CD4-positive, alpha-beta T cell treated with Interleukin-4 for 1 hour (primary cell): ENCODE data around the gene GLIPR1L2.
A peak's percentile ranks its signal among the peaks of the same experiment; 100 is the strongest.

Experiments
- DNase-seq, 2 donors: peaks; one replicate each; pipeline ENCODE4 v3.0.0-alpha.2; 2020 to 2022

Gene GLIPR1L2

DNA sequence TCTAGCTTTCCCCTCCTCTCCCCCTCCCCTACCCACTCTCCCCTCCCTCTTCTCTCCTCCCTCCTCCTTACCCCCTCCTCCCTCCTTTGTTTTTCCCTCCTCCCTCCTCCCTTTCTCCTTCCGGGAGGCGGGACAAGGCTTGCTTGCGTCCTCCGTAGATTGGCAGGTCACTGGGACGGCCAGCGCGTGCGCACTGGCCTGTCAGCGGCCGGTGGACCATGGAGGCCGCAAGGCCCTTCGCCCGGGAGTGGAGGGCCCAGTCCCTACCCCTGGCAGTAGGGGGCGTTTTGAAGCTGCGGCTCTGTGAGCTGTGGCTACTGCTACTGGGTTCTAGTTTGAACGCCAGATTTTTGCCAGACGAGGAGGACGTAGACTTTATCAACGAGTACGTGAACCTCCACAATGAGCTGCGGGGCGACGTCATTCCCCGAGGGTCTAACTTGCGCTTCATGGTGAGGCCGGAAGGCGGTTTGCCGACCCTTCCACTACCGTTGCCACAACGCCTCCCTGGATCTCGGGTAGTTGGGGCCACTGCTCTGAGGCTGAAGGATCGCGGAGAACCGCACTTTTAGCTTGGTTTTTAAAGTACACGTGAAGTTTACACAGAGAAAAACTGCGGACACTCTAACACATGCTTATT lies at the start of gene GLIPR1L2:
Gene GLIPR1L2 (plus strand): TSS at position 191 of the 640 bp plus-strand sequence. CDS start 28 bp downstream, at position 219.
- DNase-seq = peak; percentile 95 to 96

DNA sequence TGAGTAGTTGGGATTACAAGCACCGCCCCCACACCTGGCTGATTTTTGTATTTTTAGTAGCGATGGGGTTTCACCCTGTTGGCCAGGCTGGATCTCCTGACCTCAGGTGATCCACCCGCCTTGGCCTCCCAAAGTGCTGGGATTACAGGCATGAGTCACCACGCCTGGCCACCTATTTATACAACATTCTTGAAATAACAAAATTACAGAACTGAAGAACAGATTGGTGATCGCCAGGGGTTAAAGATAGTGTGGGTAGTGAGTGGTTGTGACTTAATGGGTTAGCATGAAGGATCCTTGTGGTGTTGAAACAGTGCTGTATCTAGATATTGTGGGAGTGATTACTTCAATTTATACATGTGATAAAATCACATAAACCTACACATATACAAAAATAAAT lies 49.0 kb upstream of the GLIPR1L2 start:
- no peak for DNase-seq

DNA sequence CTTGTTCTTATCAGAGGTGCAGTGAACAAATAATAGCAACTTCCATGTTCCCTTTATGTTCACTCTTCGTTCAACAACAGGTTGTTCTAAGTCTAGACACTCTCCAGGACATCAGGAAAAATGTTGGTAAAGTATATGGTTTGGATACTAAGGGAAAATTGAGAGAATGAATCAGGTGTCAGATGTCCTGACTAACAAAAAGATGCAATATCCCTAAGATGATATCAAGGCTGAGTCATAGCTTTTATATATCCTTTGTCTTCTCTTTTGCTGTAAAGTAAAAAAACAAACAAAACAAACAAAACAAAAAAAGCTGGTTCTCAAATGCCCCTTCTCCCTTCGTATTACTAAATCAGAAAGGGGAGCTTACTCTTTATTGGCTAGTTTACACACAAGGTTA lies 45.4 kb upstream of the GLIPR1L2 start:
- no peak for DNase-seq

DNA sequence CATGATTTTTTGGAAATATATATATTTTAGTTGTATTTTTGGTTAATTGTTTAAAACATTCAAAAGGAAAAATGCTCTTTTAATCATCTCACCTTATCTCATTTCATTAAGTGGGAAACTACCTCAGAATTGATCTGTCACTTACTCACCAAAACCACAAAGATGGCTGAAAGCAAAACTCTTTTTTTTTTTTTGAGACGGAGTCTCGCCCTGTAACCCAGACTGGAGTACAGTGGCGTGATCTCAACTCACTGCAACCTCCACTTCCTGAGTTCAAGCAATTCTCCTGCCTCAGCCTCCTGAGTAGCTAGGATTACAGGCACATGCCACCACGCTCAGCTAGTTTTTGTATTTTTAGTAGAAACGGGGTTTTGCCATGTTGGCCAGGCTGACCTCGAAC lies 44.7 kb upstream of the GLIPR1L2 start:
- DNase-seq = peak in 1 of 2 donors; percentile 24

DNA sequence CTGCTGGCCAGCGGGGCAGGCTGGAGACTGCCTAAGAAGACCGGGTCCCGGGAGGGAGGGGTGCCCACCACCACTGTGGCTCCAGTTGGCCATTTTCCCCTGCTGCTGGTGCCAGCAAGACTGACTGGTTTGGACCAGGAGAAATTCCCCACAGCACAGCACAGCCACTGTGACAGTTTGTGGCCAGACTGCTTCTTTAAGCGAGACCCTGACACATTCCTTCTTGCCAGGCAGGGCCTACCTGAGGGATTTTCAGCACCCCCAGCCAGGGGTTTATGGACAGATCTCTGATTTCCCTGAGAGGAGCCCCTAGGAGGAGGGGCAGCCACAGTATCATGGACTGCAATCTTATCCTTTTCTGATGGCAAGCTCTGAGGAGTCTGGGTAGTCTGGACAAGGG lies 40.9 kb upstream of the GLIPR1L2 start:
- no peak for DNase-seq

DNA sequence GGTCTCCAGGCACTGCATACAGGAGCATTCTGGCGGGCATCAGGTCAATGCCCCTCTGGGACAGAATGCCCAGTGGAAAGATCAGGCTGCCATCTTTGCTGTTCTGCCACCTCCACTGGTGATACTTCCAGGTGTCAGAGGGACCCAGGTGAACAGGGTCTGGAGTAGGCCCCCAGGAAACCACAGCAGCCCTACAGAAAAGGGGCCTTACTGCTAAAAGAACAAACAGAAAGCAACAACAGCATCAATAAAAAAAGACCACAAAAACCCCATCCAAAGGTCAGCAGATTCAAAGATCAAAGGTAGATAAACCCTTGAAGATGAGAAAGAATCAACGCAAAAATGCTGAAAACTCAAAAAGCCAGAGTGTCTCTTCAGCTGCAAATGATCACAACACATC lies 40.5 kb upstream of the GLIPR1L2 start:
- DNase-seq = no peak

DNA sequence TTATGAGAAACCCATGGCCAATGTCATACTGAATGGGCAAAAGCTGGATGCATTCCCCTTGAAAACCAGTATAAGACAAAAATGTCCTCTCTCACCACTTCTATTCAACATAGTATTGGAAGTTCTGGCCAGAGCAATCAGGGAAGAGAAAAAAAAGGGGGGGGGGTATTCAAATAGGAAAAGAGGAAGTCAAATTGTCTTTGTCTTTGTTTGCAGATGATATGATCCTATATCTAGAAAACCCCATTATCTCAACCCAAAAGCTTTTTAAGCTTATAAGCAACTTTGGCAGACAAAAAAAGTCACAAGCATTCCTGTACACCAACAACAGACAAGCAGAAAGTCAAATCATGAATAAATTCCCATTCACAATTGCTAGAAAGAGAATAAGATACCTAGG lies 36.9 kb upstream of the GLIPR1L2 start:
- no peak for DNase-seq

DNA sequence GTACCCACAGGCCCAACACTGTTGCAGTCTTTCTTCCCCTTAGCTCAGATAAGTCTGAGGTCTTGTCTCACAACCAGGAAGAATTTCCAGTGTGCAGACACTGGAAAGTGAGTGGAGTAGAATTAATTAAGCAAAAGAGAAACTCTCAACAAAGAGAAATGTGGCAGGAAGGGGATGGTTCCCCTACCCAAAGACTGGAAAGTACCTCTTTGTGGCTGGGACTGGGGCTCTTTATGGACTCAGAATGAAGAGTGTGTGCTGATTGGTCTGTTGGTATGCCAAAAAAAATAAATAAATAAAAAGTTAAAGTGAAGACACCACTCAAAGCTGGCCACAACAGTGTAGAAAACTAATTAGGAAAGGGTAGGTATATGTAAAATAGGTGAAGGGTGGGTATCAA lies 30.0 kb upstream of the GLIPR1L2 start:
- peak in 1 of 2 donors; percentile 3 for DNase-seq

DNA sequence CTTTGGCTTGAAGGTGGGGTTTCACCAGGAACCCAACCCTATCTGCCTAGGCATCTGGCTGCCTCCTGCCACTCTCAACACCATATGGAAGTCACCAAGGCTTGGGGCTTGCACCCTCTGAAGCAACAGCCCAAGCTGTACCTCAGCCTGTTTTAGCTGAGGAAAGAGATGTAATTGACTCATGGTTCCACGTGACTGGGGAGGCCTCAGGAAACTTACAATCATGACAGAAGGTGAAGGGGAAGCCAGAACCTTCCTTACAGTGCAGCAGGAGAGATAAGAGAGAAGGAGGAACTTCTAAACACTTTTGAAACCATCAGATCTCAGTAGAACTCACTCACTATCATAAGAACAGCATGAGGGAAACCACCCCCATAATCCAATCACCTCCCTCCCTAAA lies 29.5 kb upstream of the GLIPR1L2 start:
- no peak for DNase-seq

DNA sequence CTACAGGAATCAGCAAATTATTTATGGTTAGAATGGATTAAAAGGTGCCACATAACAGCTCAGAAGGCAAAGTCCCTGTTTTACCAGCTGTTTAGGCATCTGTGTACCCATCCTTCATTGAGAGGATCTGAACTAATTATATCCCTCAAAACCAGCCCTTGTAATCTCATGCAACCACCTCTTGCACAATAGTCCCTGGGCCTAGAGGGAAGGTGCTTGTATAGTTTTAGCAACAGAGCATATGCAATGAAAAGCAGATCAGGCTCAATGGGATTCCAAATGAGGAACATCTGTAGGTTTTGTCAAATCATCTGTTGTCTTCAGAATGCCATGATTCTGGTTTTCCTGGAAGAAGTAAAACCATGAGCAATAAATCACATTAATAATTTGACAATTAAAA lies 26.0 kb upstream of the GLIPR1L2 start:
- no peak for DNase-seq

DNA sequence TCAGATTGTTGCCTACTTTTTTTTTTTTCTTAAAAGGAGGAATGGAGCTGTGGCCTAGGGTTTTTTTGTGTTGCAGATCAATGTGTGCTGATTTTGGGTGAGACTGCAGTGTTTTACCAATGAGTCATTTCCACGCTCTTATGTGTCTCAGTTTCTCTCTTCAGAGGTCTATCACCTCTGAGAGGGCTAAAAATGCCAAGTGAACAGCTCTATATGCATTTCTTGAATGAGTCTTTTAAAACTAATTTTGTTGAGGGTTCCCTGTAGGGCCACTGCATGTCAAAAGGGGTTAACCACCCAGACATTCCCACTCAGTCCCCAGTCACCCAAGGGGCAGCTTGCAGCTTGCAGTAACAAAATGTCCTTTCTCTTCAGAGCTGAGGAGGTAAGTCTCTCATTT lies 24.3 kb upstream of the GLIPR1L2 start:
- no peak for DNase-seq

DNA sequence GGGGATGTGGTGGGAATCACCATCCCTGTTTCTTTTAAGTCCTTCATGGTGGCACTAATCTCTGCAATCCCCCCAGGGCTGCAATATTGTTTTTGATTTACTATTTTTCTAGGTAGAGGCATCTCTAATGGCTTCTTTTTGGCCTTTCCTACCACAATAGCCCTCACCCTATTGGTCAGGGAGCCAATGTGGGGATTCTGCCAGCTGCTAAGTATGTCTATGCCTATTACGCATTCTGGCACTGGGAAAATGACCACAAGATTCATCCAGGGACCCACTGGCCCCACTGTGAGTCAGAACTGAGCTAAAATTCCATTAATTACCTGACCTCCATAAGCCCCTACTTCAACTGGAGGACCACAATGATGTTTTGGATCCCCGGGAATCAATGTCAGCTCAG lies 15.9 kb upstream of the GLIPR1L2 start:
- no peak for DNase-seq

DNA sequence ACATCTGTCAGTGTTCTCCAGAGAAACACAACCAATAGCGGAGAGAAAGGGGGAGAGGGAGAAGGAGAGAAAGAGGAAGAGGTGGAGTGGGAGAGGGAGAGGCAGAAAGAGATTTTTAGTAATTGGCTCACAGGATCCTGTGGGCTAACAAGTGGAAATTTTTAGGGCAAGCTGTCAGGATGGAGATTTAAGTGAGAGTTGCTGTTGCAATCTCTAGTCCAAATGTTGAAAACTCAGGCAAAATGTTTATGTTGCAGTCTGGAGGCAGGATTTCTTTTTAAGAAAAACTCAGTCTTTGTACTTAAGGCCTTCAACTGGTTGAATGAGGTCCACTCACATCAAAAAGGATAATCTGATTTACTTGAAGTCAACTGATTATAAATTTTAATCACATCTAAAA lies 12.5 kb upstream of the GLIPR1L2 start:
- DNase-seq = no peak

DNA sequence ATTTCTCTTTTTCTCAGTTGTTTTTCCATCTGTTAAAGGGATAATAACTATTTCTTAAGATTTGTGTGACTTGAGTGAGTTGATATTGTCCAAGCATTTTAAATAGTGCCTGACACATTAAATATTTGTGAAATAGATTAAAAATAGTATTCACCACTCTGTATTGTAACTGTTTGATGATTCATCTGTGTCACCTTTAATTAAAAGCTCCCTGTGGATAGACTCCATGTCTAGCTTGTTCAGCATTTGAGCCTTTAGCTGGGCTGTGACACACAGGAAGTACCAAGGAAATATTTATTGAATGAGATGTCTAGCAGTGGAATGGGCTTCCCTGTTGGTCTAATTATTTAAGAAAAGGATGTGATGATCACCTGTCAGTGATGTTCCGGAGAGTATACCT lies 1.8 kb upstream of the GLIPR1L2 start:
- no peak for DNase-seq

DNA sequence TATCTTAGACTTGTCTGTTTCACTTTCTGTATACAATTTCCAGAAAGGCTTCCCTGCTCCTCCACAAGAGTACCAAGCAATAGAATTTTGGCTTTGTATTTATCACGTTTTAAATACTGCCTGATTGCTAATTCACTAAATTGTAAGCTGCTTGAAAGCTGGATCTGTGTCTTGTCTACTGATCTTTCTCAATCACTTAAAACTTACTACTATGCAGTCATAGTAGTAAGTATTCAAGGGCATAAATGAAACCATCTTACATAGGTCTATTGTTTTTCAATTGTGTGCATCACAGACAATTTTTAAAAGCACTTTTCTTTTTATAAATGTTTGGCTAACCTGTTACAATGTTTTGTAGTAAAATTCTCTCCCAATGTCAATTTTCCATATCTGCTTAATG lies 1.2 kb upstream of the GLIPR1L2 start:
- DNase-seq = peak in 1 of 2 donors; percentile 9

DNA sequence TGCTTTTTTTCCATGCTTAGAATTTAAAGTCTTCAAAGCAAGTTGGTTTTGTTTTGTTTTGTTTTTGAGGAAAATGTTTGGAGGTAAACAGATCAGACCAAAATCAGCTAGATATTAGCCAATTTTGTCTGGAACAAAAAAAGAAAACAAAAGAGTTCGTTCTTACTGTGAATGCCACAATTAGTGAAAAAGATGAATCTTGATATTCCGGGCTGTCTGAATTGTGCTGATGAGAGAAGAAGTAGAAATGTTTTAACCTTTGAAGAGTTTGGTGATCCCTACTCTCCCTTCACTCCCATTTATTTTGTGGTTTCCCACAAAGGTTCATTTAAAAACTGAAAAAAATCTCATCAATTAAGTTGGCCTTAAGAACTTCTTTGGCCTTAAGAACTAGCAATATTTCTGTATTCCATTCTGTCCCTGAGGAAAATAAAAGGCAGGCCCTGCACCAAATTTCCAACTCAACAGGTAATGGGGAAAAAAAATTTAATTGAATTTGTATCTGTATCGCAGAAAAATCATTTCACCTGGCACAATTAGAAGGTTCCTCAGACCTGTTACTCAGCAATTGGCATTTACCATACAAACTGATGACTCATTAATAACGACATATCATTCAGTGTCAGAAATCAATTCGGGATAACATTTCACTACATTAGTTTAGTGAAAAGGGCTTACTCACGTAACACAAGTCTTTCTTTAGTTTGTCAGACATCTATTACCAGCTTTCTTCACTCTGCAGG lies 562 bp upstream of the GLIPR1L2 start:
- no peak for DNase-seq

DNA sequence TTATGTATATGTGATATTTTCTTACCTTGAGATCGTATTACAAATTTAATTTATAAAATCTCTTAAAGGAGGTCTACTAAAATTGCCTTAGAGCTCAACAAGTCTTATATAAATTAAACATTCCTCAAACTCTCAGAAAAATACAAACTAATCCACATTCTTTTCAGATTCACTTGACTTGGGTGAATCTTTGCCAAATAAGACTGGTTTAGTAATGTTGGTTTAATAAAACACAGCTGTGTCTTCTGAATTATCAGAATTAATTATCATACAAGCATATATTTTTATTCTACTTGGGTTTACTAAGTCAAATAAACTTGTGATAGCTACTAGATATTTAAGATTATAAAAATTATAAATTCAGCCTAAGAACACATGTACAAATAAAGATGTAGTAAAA lies 13.3 kb downstream of the GLIPR1L2 start:
- DNase-seq = no peak

DNA sequence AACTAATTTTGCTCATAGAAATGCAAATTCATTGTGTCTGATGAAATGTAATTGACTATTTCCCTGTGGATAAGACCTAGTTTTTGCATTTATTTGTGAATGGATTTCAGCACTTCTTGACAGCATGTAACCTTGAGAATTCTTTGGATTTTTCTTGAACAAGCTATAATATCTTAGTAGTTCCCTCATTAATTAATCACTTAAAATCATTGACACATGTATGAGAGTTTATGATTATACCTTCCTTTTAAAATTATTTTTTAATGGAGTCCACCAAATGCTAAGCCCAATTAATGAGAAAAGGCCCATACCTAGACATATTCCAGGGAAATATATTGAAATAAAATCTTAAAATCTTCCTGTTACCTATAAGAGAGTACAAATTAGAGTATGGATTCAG lies 16.8 kb downstream of the GLIPR1L2 start:
- DNase-seq = no peak

DNA sequence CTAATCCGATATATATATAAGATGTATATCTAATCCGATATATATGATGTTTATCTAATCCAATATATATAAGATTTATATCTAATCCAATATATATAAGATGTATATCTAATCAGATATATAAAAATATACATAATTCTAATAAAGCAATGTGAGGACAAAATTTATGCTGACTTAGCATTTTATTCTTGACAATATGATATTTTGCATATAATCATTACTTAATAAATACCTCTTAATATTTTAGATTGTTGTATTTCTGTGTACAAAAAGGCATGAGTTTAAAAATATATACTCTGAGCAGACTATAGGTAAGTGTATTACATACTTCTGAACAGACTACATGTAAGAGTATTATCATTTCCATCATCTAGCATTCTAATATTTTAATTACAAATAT lies 18.9 kb downstream of the GLIPR1L2 start:
- no peak for DNase-seq

DNA sequence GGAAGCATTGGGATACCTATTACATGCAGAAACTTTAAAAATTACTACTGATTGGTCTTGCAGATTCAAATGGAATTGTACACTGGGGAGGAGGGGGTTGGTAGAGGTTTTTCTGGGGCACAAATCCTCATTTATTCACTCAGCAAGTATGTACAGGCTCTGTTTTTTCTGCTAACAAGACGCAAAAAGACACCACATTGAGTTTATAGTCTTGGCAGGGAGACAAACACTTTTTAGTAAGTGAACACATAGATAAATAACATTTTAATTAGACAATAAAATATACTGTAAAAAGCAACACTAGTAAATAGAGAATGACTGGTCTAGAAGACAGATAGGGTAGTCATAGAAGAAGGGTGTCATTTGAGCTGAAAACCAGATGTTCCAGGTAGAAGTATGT lies 23.8 kb downstream of the GLIPR1L2 start:
- no peak for DNase-seq

DNA sequence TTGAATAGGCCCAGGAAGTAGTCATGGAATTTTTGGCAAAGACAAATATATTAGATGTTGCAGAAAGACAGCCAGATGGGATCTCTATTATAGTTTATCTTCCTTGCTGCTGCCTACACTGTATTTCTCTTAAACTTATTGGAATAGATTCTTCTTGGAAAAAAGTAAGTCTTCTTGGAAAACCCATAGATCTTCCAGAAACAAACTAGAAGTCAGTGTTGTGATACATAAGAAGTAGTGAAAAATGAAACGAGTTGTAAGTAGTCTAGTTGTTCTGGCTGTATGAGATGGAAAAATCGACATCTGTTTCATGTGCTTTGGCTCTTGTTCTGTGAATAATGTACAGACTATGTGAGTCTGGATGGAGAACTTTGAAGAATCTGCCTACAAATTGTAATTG lies 29.0 kb downstream of the GLIPR1L2 start:
- DNase-seq = no peak

DNA sequence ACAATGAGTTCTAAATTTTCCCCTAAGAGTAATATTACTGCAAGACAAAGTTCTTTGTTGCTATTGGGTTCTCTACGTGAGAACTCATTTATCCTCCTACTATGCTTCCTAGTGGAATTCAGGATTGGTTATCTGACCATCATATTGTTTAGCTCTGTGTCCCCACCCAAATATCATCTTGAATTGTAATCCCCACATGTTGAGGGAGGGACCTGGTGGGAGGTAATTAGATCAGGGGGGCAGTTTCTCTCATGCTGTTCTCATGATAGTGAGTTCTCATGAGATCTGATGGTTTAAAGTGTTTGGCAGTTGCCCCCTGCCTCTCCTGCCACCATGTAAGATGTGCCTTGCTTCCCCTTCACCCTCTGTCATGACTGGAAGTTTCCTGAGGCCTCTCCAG lies 36.6 kb downstream of the GLIPR1L2 start:
- DNase-seq = no peak

DNA sequence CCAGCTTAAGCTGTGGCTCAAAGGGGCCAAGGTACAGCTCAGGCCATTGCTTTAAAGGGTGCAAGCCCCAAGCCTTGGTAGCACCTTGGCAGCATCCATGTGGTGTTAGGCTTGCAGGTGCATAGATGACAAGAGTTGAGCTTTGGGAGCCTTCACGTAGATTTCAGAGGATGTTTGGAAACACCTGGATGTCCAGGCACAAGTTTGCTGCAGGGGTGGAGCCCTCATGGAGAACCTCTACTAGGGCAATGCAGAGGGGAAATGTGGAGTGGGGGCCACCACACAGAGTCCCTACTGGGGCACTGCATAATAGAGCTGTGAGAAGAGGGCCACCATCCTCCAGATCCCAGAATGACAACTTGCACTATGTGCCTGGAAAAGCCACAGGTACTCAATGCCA lies 37.9 kb downstream of the GLIPR1L2 start:
- DNase-seq = no peak

DNA sequence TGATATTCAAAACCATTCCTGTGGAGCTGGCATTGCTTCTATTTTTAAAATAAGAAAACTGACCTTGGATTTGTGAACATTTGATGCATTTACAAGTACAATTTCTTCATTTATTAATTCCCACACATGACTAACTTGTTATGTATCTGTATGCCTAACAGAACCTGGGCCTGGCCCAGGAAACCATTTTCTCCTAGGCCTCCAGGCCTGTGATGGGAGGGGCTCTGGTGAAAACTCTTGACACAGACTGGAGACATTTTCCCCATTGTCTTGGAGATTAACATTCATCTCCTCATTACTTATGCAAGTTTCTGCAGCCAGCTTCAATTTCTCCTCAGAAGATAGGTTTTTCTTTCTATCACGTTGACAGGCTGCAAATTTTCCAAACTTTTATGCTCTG lies 42.0 kb downstream of the GLIPR1L2 start:
- DNase-seq = no peak

DNA sequence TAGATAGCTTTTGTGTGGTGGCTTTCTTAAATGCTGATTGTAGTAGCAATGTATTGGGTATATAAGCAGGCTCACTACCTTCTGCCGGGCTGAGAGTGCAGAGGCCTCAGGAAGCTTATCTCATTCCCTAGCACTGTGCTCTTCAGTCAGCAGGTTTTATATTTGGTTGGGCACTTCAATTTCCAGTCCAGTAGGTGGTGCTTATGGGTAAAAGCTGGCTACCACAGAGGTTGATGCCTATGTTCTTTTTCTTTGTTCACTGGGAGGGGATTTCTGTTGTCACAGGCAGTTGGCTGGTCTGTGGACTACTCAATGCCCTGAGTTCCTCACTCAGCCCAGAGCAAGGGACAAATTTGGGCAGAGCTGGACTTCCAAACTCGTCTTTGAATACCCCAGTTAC lies 46.7 kb downstream of the GLIPR1L2 start:
- peak; percentile 41 to 71 for DNase-seq
